Head of caudate nucleus (tissue), 42 donors: ENCODE measurements around the gene EIF3F.

ENCODE experiments used
- DNase-seq, 42 donors: peaks; one replicate each; pipeline versions ENCODE4 v3.0.0 to v3.0.0-alpha.2; 2020 to 2021; ENCODE audit warnings: mixed read lengths in 7 of 42
- intact Hi-C: fragments of 100-400 bp; cut with DNase I; formaldehyde crosslinking; loops from one replicate; pipeline ENCODE4 v1.15.0; 2022

Gene EIF3F

GRCh38 chr11:8018484-8019313 is 31.6 kb downstream of the EIF3F start:
- intact Hi-C loops: no loop called here
- peak; percentile 58 to 89 (median 77) for DNase-seq

- peak in 38 of 42 donors; percentile 30 to 84 (median 64) for DNase-seq
- intact Hi-C loops: no loop called here
Observed at GRCh38 chr11:8019314-8020243, 32.4 kb downstream of the EIF3F start.

GRCh38 chr11:8020244-8020597 is 33.1 kb downstream of the EIF3F start:
- no peak for DNase-seq
- intact Hi-C loops: no loop called here

GRCh38 chr11:8021920-8022319 is 34.8 kb downstream of the EIF3F start:
- intact Hi-C loops: no loop called here
- DNase-seq: peak in 1 of 42 donors; percentile 7

- intact Hi-C loops: no loop called here
Observed at GRCh38 chr11:8022876-8023275, 35.7 kb downstream of the EIF3F start.

GRCh38 chr11:8023831-8024555 is 36.9 kb downstream of the EIF3F start:
- DNase-seq: no peak
- intact Hi-C loops: no loop called here

More at GRCh38 chr11:8022876-8023275, 35.7 kb downstream of the EIF3F start:
- peak in 1 of 42 donors; percentile 28 for DNase-seq

GRCh38 chr11:8025123-8025522 is 38.0 kb downstream of the EIF3F start:
- intact Hi-C loops: no loop called here
- no peak for DNase-seq

- intact Hi-C loops: no loop called here
- no peak for DNase-seq
Observed at GRCh38 chr11:8025816-8026215, 38.7 kb downstream of the EIF3F start.

DNA sequence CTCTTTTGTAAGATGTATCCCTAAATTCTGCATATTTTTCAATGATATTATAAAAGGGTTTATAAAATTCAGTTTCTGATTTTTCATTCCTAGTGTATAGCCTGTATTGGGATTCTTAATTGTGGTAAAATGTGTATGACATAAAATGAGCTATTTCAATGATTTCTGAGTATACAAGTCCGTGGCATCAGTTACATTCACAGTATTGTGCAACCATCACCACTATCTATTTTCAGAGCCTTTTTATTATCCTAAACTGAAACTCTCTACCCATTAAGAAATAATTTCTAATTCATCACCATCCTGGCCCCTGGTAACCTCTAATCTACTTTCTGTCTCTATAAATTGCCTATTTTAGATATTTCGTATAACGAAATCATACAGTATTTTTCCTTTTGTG is 39.8 kb downstream of the EIF3F start:
- no peak for DNase-seq
- intact Hi-C loops: no loop called here

DNA sequence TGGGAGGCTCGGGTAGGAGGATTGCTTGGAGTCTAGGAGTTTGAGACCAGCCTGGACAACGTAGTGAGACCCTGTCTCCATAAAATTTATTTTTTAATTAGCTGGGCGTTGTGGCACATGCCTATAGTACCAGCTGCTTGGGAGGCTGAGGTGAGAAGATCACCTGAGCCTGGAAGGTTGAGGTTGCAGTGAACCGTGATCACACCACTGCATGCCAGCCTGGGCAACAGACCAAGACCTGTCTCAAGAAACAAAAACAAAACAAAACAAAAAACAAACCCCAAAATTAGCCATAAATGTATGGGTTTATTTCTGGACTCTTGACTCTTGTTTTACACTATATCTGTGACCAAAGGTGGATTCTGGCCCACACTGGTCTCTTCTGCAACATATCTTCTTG is 41.6 kb downstream of the EIF3F start:
- peak in 1 of 42 donors; percentile 31 for DNase-seq
- intact Hi-C loops: no loop called here

GRCh38 chr11:8030526-8031247 is 43.5 kb downstream of the EIF3F start:
- DNase-seq: no peak
- intact Hi-C loops: loop anchor here (5.0 kb wide), 1 partner anchor 62 kb away; no protein-coding TSS in a partner anchor

- DNase-seq: no peak
- intact Hi-C loops: loop anchor here (5.0 kb wide), 1 partner anchor 61 kb away; no protein-coding TSS in a partner anchor
Observed at GRCh38 chr11:8031248-8032115, 44.3 kb downstream of the EIF3F start.

DNA sequence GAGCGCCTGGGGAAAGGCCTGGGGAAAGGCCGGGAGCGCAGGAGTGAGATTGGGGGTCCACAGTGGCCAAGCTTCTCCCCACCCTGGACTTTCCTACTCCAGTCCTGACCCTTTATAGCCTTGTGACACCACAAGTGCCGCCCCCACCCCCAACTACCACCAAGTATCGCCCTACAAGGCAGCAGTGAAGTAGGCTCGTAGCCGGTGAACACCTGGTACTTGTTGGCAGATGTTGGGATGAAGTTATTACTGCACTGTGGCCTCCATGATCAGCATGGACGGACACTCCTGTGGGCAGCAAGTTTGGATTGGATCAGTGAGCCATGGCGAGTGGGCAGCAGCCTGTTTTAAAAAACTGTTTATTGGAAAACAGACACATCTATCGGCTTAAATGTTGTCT is 45.0 kb downstream of the EIF3F start:
- intact Hi-C loops: loop anchor here (5.0 kb wide), 1 partner anchor 60 kb away; no protein-coding TSS in a partner anchor
- peak in 1 of 42 donors; percentile 30 for DNase-seq

DNA sequence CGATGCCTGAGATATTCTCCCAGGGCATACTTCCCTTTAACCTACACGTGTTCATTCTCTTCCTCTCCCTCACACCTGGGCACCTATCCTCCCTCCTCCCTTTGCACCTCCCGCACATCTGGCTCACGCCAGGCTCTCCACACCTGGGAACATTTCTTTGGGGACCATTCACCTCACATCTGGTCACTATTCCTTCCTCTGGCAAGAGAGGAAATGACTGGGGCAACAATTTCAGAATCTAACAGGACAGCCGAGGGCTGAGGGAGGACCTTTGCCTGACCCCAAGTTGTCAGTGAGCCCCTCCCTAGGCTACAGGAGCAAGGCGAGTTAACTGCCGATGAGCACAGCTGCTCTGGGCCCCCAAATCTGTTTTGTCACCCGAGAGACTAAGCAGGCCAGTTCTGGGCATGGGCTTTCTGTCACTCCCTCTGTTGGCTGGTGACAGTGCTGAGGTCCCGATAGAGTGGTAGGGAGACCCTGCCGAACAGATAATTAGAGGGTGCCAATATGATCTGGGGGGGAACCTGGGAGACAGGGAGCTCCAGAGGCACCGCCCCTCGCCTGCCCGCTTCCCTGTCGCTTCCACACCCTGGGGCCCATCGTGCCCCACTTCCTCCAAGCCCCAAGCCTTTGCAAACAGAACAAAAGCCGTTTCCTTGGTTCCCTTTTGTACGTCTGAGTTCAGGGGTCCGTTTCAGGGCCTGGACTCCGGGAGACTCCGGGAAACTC is 45.6 kb downstream of the EIF3F start:
- intact Hi-C loops: loop anchor here (5.0 kb wide), 1 partner anchor 60 kb away; no protein-coding TSS in a partner anchor
- DNase-seq: peak in 2 of 42 donors; percentile 27 to 34

GRCh38 chr11:8033305-8034105 is 46.4 kb downstream of the EIF3F start:
- intact Hi-C loops: loop anchor here (5.0 kb wide), 1 partner anchor 59 kb away; no protein-coding TSS in a partner anchor

GRCh38 chr11:8034106-8034585 is 47.0 kb downstream of the EIF3F start:
- no peak for DNase-seq
- intact Hi-C loops: loop anchor here (5.0 kb wide), 1 partner anchor 58 kb away; no protein-coding TSS in a partner anchor

More at GRCh38 chr11:8033305-8034105, 46.4 kb downstream of the EIF3F start:
- peak; percentile 47 to 87 (median 76) for DNase-seq
